H1 (cell line): Measurements from ENCODE around the gene ABCF2. TPM values are rescaled to one million over a fixed set of nuclear protein-coding genes. Genes with fewer than 3 reads are reported as not detected.

Source experiments
- CBX8 ChIP-seq: fragments of 300-800, 300-1000 bp; sonication (generic); IDR thresholded peaks from 2 replicates; pipeline ENCODE4 v1.7.1; 2016; ENCODE audit warnings: low read depth, low read length, borderline replicate concordance
- MAFK ChIP-seq: IDR thresholded peaks from 2 replicates; pipeline ENCODE4 v1.6.1; 2012; ENCODE audit warnings: low read depth, mild to moderate bottlenecking, improper control_type of control experiment, low read length
- USF2 ChIP-seq: IDR thresholded peaks from 2 replicates; pipeline ENCODE4 v1.6.1; 2011; ENCODE audit warnings: low read length, improper control_type of control experiment
- polyA plus RNA-seq, 7 experiments: library from polyadenylated mRNA; depleted of rRNA in 3 of 7; stranded (reverse) in 5 of 7; unstranded in 2 of 7; fragments of >200 nt in 5 of 7; fragments of 200-250 nt in 2 of 7; gene quantifications; 1 replicate in 5 of 7; 2 replicates in 1 of 7; 4 replicates in 1 of 7; pipeline versions ENCODE4 v1.2.1 to v1.2.3, GENCODE V29; 2011 to 2013; ENCODE audit warnings: missing spikeins in 2 of 7, mixed read lengths in 2 of 7
- total RNA-seq: library from RNA; stranded (reverse); fragmentation: NEBNext Ultra II Directional; extraction: Animal tissue kit (Norgen Biotek cat#: 25700); gene quantifications from 2 replicates; pipeline ENCODE4 v1.2.1, GENCODE V29; 2021

ABCF2 gene
- total and polyA plus RNA-seq, 2 of the 8 experiments (the other 6 are each of a cell fraction or from before 2014, with no cell fraction given): 28.0 to 55.0 TPM

DNA sequence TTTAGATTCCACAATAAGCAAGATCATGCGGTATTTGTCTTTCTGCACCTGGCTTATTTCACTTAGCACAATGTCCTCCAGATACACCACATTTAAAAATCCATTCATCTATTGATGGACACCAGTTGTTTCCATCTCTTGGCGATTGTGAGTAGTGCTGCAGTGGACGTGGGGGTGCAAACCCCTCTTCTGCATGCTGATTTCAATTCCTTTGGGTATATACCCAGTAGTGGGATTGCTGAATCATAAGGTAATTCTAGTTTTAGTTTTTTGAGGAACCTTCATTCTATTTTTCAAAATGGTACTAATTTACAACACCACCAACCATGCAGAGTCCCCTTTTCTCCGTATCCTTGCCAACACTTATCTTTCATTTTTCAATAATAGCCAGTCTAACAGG is 38.0 kb downstream of the ABCF2 start (continued):
- TF ChIP-seq CBX8 (no peak), USF2 (no peak), MAFK (no peak)
- TF ChIP-seq, all 59 proteins: peak for 0
